ENCODE data around the gene GSPT1.
"Not testable (repeated sequence)": the region's sequence is repeated elsewhere in the genome, so short reads cannot be mapped to it uniquely, and the experiment has no call there.

Gene GSPT1

DNA sequence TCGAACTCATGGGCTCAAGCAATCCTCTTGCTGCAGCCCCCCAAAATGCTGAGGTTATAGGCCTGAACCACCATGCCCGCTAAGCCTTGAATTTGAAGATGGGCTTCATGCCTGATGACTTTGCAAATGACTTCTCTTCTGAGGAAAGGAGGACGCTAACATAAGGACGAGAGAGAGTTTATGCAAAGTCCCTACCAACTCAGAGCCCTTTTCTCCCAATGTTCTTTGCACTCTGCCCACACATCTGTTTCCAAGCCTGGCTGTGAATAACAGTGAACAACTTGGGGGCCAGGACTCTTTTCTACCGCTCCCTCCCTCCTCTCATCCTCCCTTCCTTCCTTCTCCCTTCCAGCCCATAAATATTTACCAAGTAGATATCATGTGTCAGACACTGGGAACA lies 34.6 kb upstream of the GSPT1 start:
- Histone ChIP-seq H3K4me3 (ENCODE audit: insufficient read depth, low read depth, low read length, poor library complexity, severe bottlenecking) (no peak overlapping the region), H3K36me3 (ENCODE audit: control insufficient read depth, insufficient read depth, low read length) (no peaks in the 10 kb centered on the region), H3K27me3 (replicated peaks; ENCODE audit: control insufficient read depth, insufficient read depth, low read length, poor library complexity, severe bottlenecking) (no peaks in the 10 kb centered on the region), H3K4me1 (ENCODE audit: control insufficient read depth, insufficient read depth, low read length, poor library complexity, severe bottlenecking) (no peaks in the 10 kb centered on the region), H3K27ac (ENCODE audit: insufficient read depth, low read length, poor library complexity, severe bottlenecking) (no peak overlapping the region), H3K9me3 (ENCODE audit: control insufficient read depth, low read length) (no peaks in the 10 kb centered on the region)
- no peak for DNase-seq

DNA sequence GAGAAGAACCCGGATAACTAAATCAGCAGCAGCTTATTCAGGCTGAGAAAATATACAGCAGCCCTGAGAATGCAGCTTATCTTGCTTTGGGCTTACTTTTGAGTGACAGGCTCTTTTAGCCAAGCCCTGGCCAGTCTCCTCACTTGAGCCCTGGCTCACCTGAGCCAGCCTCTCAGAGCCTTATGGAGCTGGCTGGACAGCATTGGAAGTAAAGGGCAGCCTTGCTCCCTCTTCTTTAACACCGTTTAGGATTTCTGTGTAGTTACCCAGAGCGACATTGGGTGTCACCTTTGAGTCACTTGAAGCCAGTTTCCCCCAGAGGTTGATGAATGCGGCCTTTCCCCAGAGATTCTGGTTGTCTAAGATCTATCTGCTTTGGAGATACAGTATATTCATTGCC lies 33.8 kb upstream of the GSPT1 start:
- Histone ChIP-seq H3K27me3 (replicated peaks; ENCODE audit: control insufficient read depth, insufficient read depth, low read length, poor library complexity, severe bottlenecking) (no peaks in the 10 kb centered on the region), H3K36me3 (ENCODE audit: control insufficient read depth, insufficient read depth, low read length) (no peaks in the 10 kb centered on the region), H3K4me3 (ENCODE audit: insufficient read depth, low read depth, low read length, poor library complexity, severe bottlenecking) (no peak overlapping the region), H3K9me3 (ENCODE audit: control insufficient read depth, low read length) (no peaks in the 10 kb centered on the region), H3K4me1 (ENCODE audit: control insufficient read depth, insufficient read depth, low read length, poor library complexity, severe bottlenecking) (no peaks in the 10 kb centered on the region), H3K27ac (ENCODE audit: insufficient read depth, low read length, poor library complexity, severe bottlenecking) (no peak overlapping the region)
- DNase-seq: no peak

DNA sequence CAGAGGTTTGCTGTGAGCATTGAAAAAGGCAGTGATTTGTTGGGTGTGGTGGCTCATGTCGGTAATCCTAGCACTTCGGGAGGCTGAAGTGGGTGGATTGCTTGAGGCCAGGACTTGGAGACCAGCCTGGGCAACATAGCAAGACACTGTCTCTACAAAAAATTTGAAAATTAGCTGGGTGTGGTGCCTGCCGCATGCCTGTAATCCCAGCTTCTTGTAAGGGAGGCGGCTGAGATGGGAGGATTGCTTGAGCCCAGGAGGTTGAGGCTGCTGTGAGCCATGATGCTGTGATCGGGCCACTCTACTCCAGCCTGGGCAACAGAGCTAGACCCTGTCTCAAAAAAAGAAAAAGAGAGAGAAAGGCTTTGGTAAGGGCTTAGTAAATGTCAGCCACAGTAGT lies 33.1 kb upstream of the GSPT1 start:
- no peak overlapping the region for H3K4me3 ChIP-seq (ENCODE audit: insufficient read depth, low read depth, low read length, poor library complexity, severe bottlenecking)
- H3K36me3 ChIP-seq (ENCODE audit: control insufficient read depth, insufficient read depth, low read length): no peaks in the 10 kb centered on the region
- no peaks in the 10 kb centered on the region for H3K4me1 ChIP-seq (ENCODE audit: control insufficient read depth, insufficient read depth, low read length, poor library complexity, severe bottlenecking)
- DNase-seq: no peak
- no peaks in the 10 kb centered on the region for H3K9me3 ChIP-seq (ENCODE audit: control insufficient read depth, low read length)
- H3K27me3 ChIP-seq (replicated peaks; ENCODE audit: control insufficient read depth, insufficient read depth, low read length, poor library complexity, severe bottlenecking): no peaks in the 10 kb centered on the region
- H3K27ac ChIP-seq (ENCODE audit: insufficient read depth, low read length, poor library complexity, severe bottlenecking): no peak overlapping the region

DNA sequence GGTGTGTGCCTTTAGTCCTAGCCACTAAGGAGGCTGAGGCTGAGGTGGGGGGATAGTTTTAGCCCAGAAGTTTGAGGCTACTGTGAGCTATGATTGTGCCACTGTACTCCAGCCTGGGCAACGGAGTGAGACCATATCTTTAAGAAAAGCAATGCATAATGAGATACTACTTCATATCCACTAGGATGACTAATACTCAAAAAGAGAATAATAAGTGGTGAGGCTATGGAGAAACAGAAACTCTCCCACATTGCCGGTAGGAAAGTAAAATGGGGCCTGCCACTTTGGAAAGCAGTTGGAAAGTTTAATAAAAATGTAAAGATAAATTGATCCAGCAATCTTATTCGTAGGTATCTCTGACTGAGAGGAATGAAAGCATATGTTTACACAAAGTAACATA lies 30.7 kb upstream of the GSPT1 start:
- Histone ChIP-seq H3K4me3 (ENCODE audit: insufficient read depth, low read depth, low read length, poor library complexity, severe bottlenecking) (no peak overlapping the region), H3K27me3 (replicated peaks; ENCODE audit: control insufficient read depth, insufficient read depth, low read length, poor library complexity, severe bottlenecking) (no peaks in the 10 kb centered on the region)
- DNase-seq: no peak

DNA sequence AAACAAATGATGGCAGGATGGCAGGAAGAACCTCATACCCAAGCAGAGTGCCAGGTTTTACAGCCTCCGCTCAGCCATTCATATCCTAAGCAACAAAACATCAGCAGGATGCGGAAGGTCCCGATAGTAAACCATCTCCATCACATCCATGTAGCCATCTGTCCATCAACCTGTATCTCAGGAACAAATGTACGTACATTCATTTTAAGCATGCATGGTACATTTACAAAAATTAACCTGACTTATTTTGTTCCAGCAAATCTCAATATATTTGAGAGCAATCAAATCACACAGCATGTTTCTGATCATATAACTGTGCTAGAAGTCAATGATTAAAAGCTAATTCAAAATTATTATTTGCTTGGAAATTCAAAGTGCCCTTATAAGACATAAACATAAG lies 26.2 kb upstream of the GSPT1 start, which contains the start of gene NPIPB2:
Gene NPIPB2, minus strand, starts transcription at position 101 of the 400 bp plus-strand sequence. Its CDS starts 0 bp downstream, at position 101.
- H3K4me1 ChIP-seq (ENCODE audit: control insufficient read depth, insufficient read depth, low read length, poor library complexity, severe bottlenecking); H3K27me3 ChIP-seq (replicated peaks; ENCODE audit: control insufficient read depth, insufficient read depth, low read length, poor library complexity, severe bottlenecking); H3K9me3 ChIP-seq (ENCODE audit: control insufficient read depth, low read length); H3K4me3 ChIP-seq (ENCODE audit: insufficient read depth, low read depth, low read length, poor library complexity, severe bottlenecking); H3K36me3 ChIP-seq (ENCODE audit: control insufficient read depth, insufficient read depth, low read length); H3K27ac ChIP-seq (ENCODE audit: insufficient read depth, low read length, poor library complexity, severe bottlenecking); DNase-seq: not testable (repeated sequence)

More for the DNA sequence above, 30.7 kb upstream of the GSPT1 start:
- H3K4me1 ChIP-seq (ENCODE audit: control insufficient read depth, insufficient read depth, low read length, poor library complexity, severe bottlenecking): no peaks in the 10 kb centered on the region
- no peaks in the 10 kb centered on the region for H3K36me3 ChIP-seq (ENCODE audit: control insufficient read depth, insufficient read depth, low read length)
- no peaks in the 10 kb centered on the region for H3K9me3 ChIP-seq (ENCODE audit: control insufficient read depth, low read length)
- H3K27ac ChIP-seq (ENCODE audit: insufficient read depth, low read length, poor library complexity, severe bottlenecking): no peak overlapping the region

DNA sequence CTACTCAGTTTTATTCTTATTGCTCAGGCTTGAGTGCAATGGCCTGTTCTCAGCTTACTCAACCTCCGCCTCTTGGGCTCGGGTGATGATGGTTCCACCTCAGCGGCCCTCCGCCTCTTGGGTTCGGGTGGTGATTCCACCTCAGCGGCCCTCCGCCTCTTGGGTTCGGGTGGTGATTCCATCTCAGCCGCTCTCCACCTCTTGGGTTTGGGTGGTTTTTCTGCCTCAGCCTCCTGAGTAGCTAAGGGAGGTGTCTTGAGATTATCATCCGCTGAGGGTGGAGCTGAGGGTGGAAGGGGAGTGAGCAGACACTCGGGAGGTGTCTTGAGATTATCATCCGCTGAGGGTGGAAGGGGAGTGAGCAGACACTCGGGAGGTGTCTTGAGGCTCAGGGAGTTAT lies 11.6 kb upstream of the GSPT1 start:
- H3K27me3 ChIP-seq (replicated peaks; ENCODE audit: control insufficient read depth, insufficient read depth, low read length, poor library complexity, severe bottlenecking); H3K4me3 ChIP-seq (ENCODE audit: insufficient read depth, low read depth, low read length, poor library complexity, severe bottlenecking); H3K36me3 ChIP-seq (ENCODE audit: control insufficient read depth, insufficient read depth, low read length); DNase-seq; H3K4me1 ChIP-seq (ENCODE audit: control insufficient read depth, insufficient read depth, low read length, poor library complexity, severe bottlenecking); H3K9me3 ChIP-seq (ENCODE audit: control insufficient read depth, low read length); H3K27ac ChIP-seq (ENCODE audit: insufficient read depth, low read length, poor library complexity, severe bottlenecking): not testable (repeated sequence)

DNA sequence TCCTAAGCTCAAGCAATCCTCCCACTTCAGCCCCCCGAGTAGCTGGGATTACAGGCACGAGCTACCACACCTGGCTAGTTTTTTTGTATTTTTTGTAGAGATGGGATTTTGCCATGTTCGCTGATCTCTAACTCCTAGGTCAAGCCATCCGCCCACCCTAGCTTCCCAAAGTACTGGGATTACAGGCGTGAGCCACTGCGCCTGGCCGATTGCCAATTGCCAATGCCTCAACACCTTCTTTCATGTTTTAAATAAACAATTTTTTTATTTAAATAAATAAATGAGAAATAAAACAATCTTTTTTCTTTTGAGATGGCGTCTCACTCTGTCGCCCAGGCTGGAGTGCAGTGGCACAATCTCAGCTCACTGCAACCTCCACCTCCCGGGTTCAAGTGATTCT lies 8.3 kb upstream of the GSPT1 start:
- not testable (repeated sequence) for H3K36me3 ChIP-seq (ENCODE audit: control insufficient read depth, insufficient read depth, low read length); H3K9me3 ChIP-seq (ENCODE audit: control insufficient read depth, low read length); DNase-seq; H3K27me3 ChIP-seq (replicated peaks; ENCODE audit: control insufficient read depth, insufficient read depth, low read length, poor library complexity, severe bottlenecking); H3K27ac ChIP-seq (ENCODE audit: insufficient read depth, low read length, poor library complexity, severe bottlenecking); H3K4me1 ChIP-seq (ENCODE audit: control insufficient read depth, insufficient read depth, low read length, poor library complexity, severe bottlenecking); H3K4me3 ChIP-seq (ENCODE audit: insufficient read depth, low read depth, low read length, poor library complexity, severe bottlenecking)

DNA sequence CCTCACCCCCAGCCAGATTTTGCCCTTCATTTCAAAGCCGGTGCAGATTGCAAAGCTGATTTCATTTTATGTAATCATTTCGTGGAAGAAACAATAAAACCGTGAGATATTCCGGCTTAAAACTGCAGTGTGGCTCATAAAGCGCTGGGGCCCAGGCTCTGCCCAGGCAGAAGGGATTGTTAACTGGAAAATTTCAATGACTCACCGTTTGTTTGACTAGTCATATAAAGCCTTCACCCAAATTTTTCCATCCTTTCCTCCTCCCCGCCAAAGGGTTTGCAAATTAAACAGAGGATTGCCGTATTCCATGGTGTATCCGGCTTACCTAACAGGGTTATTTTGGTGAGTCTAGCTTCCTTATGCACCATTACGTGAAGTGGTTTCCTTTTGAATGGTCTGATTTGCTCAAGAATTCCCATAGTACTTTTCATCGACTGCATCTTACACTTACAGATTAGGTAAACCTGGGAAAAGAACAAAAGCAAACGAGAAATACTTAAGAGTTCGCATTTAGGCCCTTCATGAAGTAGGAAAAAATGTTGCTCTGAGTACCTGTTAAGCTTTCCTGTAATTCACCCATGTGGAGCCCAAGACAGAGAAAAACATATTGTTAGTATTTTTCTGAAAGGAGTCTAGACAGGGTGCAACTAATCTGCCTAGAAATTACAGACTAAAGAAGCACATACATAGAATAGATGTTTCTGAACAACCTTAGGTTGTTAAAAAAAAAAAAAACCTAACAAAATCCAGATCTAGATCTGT lies 949 bp upstream of the GSPT1 start:
- Histone ChIP-seq H3K9me3 (ENCODE audit: control insufficient read depth, low read length) (no peaks in the 10 kb centered on the region), H3K36me3 (ENCODE audit: control insufficient read depth, insufficient read depth, low read length) (no peaks in the 10 kb centered on the region), H3K27me3 (replicated peaks; ENCODE audit: control insufficient read depth, insufficient read depth, low read length, poor library complexity, severe bottlenecking) (no peaks in the 10 kb centered on the region), H3K27ac (ENCODE audit: insufficient read depth, low read length, poor library complexity, severe bottlenecking) (peak overlapping the region; percentile 78), H3K4me1 (ENCODE audit: control insufficient read depth, insufficient read depth, low read length, poor library complexity, severe bottlenecking) (peaks cover 20% of the 10 kb centered on the region), H3K4me3 (ENCODE audit: insufficient read depth, low read depth, low read length, poor library complexity, severe bottlenecking) (peak overlapping the region; percentile 47)
- DNase-seq: no peak

DNA sequence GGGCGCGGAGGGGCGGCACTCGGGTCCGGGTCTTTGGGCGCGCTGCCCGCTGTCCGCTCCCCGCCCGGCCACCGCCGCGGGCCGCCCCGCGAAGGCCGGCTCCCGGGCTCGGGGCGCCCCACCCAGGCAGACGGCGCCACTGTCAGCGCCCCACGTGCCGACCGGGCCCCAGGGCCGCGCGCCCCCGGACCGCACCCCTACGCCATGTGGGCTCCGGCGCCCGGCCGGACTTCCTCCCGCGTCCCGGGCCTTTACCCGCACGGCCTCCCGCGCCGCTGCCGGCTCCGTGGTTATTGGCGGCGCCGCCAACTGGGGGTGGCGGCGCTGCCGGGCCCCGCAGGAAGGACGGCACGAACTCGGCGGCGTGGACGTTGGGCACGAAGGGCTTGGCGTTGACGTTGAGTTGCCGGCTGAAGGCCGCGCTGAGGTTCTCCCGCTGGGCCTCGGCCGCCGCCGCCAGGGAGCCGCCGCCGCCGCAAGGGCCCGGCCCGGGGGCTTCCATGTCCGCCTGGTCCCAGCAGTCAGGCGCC lies 577 bp downstream of the GSPT1 start:
- H3K4me3 ChIP-seq (ENCODE audit: insufficient read depth, low read depth, low read length, poor library complexity, severe bottlenecking): peak overlapping the region; percentile 67
- peak; percentile 8 to 24 (median 22) for DNase-seq

DNA sequence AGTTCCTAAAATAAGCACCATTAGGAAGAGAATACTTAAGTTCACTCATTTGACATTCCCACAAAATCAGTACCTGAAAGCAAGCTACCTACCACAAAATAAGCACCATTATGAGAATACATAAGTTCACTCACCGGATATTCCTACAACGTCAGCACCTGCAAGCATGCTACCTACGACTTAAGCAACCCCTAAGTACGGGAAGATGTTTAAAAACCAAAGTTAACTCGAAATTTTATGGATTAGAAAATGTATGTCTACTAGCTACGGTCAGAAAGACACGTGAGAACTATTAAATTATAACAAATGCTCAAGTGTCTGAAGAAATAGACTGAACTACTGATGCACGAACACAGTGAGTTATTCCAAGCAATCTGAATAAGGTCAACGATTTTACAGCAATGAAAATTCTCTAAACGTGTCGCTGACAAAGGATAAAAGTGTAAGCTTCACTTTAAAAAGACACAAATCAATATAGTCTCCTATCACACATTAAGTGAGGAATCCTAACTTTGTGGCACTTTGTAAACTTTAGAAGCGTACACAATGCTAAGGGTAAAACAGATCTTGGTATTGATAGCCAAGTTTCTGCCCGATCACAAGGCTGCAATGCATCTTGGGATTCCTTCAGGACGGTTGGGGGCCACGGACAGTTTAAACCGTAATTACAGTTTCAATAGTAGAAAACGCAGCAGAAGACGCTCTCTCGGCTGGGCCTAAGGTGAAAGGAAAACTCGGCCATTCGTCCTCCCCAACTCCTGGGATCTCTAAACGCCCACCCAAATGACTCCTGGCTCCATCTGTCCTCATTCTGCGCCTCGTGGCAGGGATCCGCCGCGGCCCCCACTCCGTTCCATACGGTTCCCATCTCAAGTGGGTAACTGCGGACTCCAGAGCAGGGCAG lies 1.3 kb downstream of the GSPT1 start:
- no peaks in the 10 kb centered on the region for H3K27me3 ChIP-seq (replicated peaks; ENCODE audit: control insufficient read depth, insufficient read depth, low read length, poor library complexity, severe bottlenecking)
- peaks cover 32% of the 10 kb centered on the region for H3K4me1 ChIP-seq (ENCODE audit: control insufficient read depth, insufficient read depth, low read length, poor library complexity, severe bottlenecking)
- peak overlapping the region; percentile 67 for H3K4me3 ChIP-seq (ENCODE audit: insufficient read depth, low read depth, low read length, poor library complexity, severe bottlenecking)
- no peaks in the 10 kb centered on the region for H3K9me3 ChIP-seq (ENCODE audit: control insufficient read depth, low read length)
- DNase-seq: peak in 2 of 3 donors; percentile 0 to 16
- no peaks in the 10 kb centered on the region for H3K36me3 ChIP-seq (ENCODE audit: control insufficient read depth, insufficient read depth, low read length)
- H3K27ac ChIP-seq (ENCODE audit: insufficient read depth, low read length, poor library complexity, severe bottlenecking): peak overlapping the region; percentile 78

More for the DNA sequence above, 577 bp downstream of the GSPT1 start:
- Histone ChIP-seq H3K4me1 (ENCODE audit: control insufficient read depth, insufficient read depth, low read length, poor library complexity, severe bottlenecking) (peaks cover 32% of the 10 kb centered on the region), H3K27ac (ENCODE audit: insufficient read depth, low read length, poor library complexity, severe bottlenecking) (peak overlapping the region; percentile 78), H3K27me3 (replicated peaks; ENCODE audit: control insufficient read depth, insufficient read depth, low read length, poor library complexity, severe bottlenecking) (no peaks in the 10 kb centered on the region), H3K36me3 (ENCODE audit: control insufficient read depth, insufficient read depth, low read length) (no peaks in the 10 kb centered on the region), H3K9me3 (ENCODE audit: control insufficient read depth, low read length) (no peaks in the 10 kb centered on the region)
